HepG2 (cell line): Measurements from ENCODE around the gene MRPL34. TPM values are rescaled to one million over a fixed set of nuclear protein-coding genes. Genes with fewer than 3 reads are reported as not detected.

Experiments
- ATAC-seq: fragments of 200-7000 bp; cut with Tn5 transposase; 3 replicates; pipeline ENCODE4 v1.9.1; 2020; ENCODE audit warnings: mild to moderate bottlenecking, moderate library complexity
- BruUV-seq: library from RNA; stranded (reverse); fragments of 400-500 nt; replicated peaks from 2 replicates; lab custom pipeline; 2021; lab: Mats Ljungman, UMichigan
- CTCF ChIA-PET: fragments of 300-600 bp; formaldehyde crosslinking; extraction: SDS; loops from one replicate; lab custom pipeline; 2021; ENCODE audit warnings: low total read pairs, inconsistent platforms, low intra/inter-chr PET ratio; lab: Yijun Ruan, JAX
- POLR2A ChIA-PET: fragments of 350-600 bp; sonication (Branson Sonifier 250); formaldehyde crosslinking; loops from one replicate; lab custom pipeline; 2020; ENCODE audit warnings: antibody characterized with exemption, inconsistent platforms; lab: Yijun Ruan, JAX
- DNase-seq: peaks from one replicate; pipeline ENCODE4 v3.0.0-alpha.2; 2015; ENCODE audit warnings: low spot score
- FAIRE-seq: peaks from 3 replicates; lab custom pipeline; 2011; peaks lifted over from hg19 to GRCh38; lab: Jason Lieb, UNC
- H2AFZ ChIP-seq: one replicate; pipeline ENCODE4 v1.6.1; 2011; ENCODE audit warnings: low read length, inconsistent platforms
- H3K27ac ChIP-seq: fragments of 300-600 bp; 3 replicates; pipeline ENCODE4 v1.8.0; 2011; ENCODE audit warnings: mixed run types, mild to moderate bottlenecking, mixed read lengths, low read length, inconsistent platforms; ENCODE audit not compliant: insufficient read depth; ENCODE audit errors: extremely low read length
- H3K27me3 ChIP-seq, 2 experiments: fragments of 200-600 bp in 1 of 2; 2 replicates in 1 of 2; 3 replicates in 1 of 2; pipeline versions ENCODE4 v1.6.0 to v1.8.0; 2011; ENCODE audit warnings: low read length in 2 of 2, mild to moderate bottlenecking in 2 of 2, moderate library complexity in 2 of 2, inconsistent platforms in 1 of 2; ENCODE audit not compliant: insufficient read depth in 2 of 2, control insufficient read depth in 1 of 2
- H3K36me3 ChIP-seq, 2 experiments: fragments of 200-600 bp in 1 of 2; replicated peaks in 1 of 2; 2 replicates in 1 of 2; 3 replicates in 1 of 2; pipeline versions ENCODE4 v1.5.1 to v1.8.0; 2011; ENCODE audit warnings: low read length in 2 of 2, inconsistent platforms in 1 of 2; ENCODE audit not compliant: insufficient read depth in 2 of 2, control insufficient read depth in 1 of 2
- H3K4me1 ChIP-seq: 2 replicates; pipeline ENCODE4 v1.5.1; 2012; ENCODE audit warnings: low read length, inconsistent platforms; ENCODE audit not compliant: insufficient read depth
- H3K4me2 ChIP-seq: 2 replicates; pipeline ENCODE4 v1.6.0; 2011; ENCODE audit warnings: low read depth, low read length, inconsistent platforms
- H3K4me3 ChIP-seq, 3 experiments: fragments of 200-600 bp in 1 of 3; sonication (generic), shearing (Covaris generic) in 1 of 3; replicated peaks in 1 of 3; 2 replicates each; pipeline ENCODE4 v1.5.1; 2011 to 2016; ENCODE audit warnings: low read length in 3 of 3, inconsistent platforms in 2 of 3, low read depth in 2 of 3, mild to moderate bottlenecking in 2 of 3, control low read depth in 1 of 3, mixed read lengths in 1 of 3; ENCODE audit not compliant: insufficient read depth in 1 of 3
- H3K79me2 ChIP-seq: one replicate; pipeline ENCODE4 v1.6.1; 2011; ENCODE audit warnings: low read length, inconsistent platforms; ENCODE audit not compliant: insufficient read depth
- H3K9ac ChIP-seq: 2 replicates; pipeline ENCODE4 v1.6.0; 2011; ENCODE audit warnings: mild to moderate bottlenecking, low read depth, low read length, inconsistent platforms; ENCODE audit not compliant: insufficient read depth
- H3K9me3 ChIP-seq: 2 replicates; pipeline ENCODE4 v1.5.1; 2012; ENCODE audit warnings: mild to moderate bottlenecking, low read length
- H4K20me1 ChIP-seq: 2 replicates; pipeline ENCODE4 v1.6.0; 2011; ENCODE audit warnings: inconsistent platforms, mild to moderate bottlenecking, low read length, moderate library complexity; ENCODE audit not compliant: insufficient read depth
- ATF1 ChIP-seq: IDR thresholded peaks from 2 replicates; pipeline ENCODE4 v1.6.1; 2016; ENCODE audit warnings: mild to moderate bottlenecking, control low read depth
- CREB1 ChIP-seq, 2 experiments: fragments of 450-650 bp in 1 of 2; IDR thresholded peaks; 2 replicates each; pipeline ENCODE4 v1.6.1; 2016 to 2017; ENCODE audit warnings: control low read depth in 1 of 2, mild to moderate bottlenecking in 1 of 2, missing compliant biosample characterization in 1 of 2, missing genetic modification characterization in 1 of 2
- CREM ChIP-seq, 2 experiments: sonication (generic) in 1 of 2; formaldehyde crosslinking in 1 of 2; IDR thresholded peaks; 2 replicates each; pipeline versions ENCODE4 v1.4.0 to v1.6.1; 2016 to 2020; ENCODE audit warnings: antibody characterized with exemption in 1 of 2, mild to moderate bottlenecking in 1 of 2, missing genetic modification reagents in 1 of 2
- ERF ChIP-seq: IDR thresholded peaks from 2 replicates; pipeline ENCODE4 v1.6.1; 2018; ENCODE audit warnings: missing biosample characterization, missing genetic modification reagents
- FOXO4 ChIP-seq: sonication (generic); formaldehyde crosslinking; conservative IDR thresholded peaks from 2 replicates; pipeline ENCODE4 v1.8.1; 2023; ENCODE audit warnings: missing genetic modification reagents
- GATA4 ChIP-seq: sonication (generic); IDR thresholded peaks from 2 replicates; pipeline ENCODE4 v1.6.1; 2016; ENCODE audit warnings: antibody characterized with exemption, low read depth, borderline replicate concordance
- HNF1A ChIP-seq, 2 experiments: sonication (generic) in 1 of 2; formaldehyde crosslinking in 1 of 2; IDR thresholded peaks; 2 replicates each; pipeline versions ENCODE4 v1.4.0 to v1.6.1; 2016 to 2020; ENCODE audit warnings: borderline replicate concordance in 1 of 2, low read depth in 1 of 2, mild to moderate bottlenecking in 1 of 2, missing genetic modification reagents in 1 of 2
- HOXA3 ChIP-seq: sonication (generic); formaldehyde crosslinking; IDR thresholded peaks from 2 replicates; pipeline ENCODE4 v1.5.0; 2020; ENCODE audit warnings: missing genetic modification reagents
- NBN ChIP-seq: fragments of 450-650 bp; conservative IDR thresholded peaks from 2 replicates; pipeline ENCODE4 v1.6.1; 2017
- NFYB ChIP-seq: sonication (generic); formaldehyde crosslinking; IDR thresholded peaks from 2 replicates; pipeline ENCODE4 v1.4.0; 2020; ENCODE audit warnings: missing genetic modification reagents
- TP53 ChIP-seq: sonication (generic); formaldehyde crosslinking; conservative IDR thresholded peaks from 2 replicates; pipeline ENCODE4 v1.4.0; 2020; ENCODE audit warnings: missing genetic modification reagents
- ZFP91 ChIP-seq: sonication (generic); formaldehyde crosslinking; IDR thresholded peaks from 2 replicates; pipeline ENCODE4 v1.9.0; 2022; ENCODE audit warnings: missing genetic modification reagents, mild to moderate bottlenecking, borderline replicate concordance
- ZFX ChIP-seq: sonication (generic); formaldehyde crosslinking; IDR thresholded peaks from 2 replicates; pipeline ENCODE4 v1.4.0; 2020; ENCODE audit warnings: mild to moderate bottlenecking, low read depth, missing genetic modification reagents, moderate library complexity
- ZNF253 ChIP-seq: sonication (generic); formaldehyde crosslinking; IDR thresholded peaks from 2 replicates; pipeline ENCODE4 v1.8.0; 2022; ENCODE audit warnings: mild to moderate bottlenecking, missing genetic modification reagents, borderline replicate concordance
- ZNF672 ChIP-seq: sonication (generic); formaldehyde crosslinking; IDR thresholded peaks from 2 replicates; pipeline ENCODE4 v1.8.1; 2022; ENCODE audit warnings: missing genetic modification reagents
- ZSCAN22 ChIP-seq: sonication (generic); formaldehyde crosslinking; IDR thresholded peaks from 2 replicates; pipeline ENCODE4 v1.4.0; 2020; ENCODE audit warnings: mild to moderate bottlenecking, missing genetic modification reagents
- WGBS: methylation state at CpG from one replicate; pipeline ENCODE4 v1.1.6; 2017; ENCODE audit warnings: low lambda C conversion rate; 5-methylcytosine and 5-hydroxymethylcytosine counted together
- in situ Hi-C: cut with HindIII; loops from 2 replicates; pipeline ENCODE4 v1.10.0; 2017; ENCODE audit warnings: low pct_unique_long_range_greater_than_20kb; ENCODE audit not compliant: extremely low pct_ligation_motif_present
- intact Hi-C: fragments of 100-400 bp; cut with micrococcal nuclease; formaldehyde crosslinking; loops from one replicate; pipeline ENCODE4 v1.10.0; 2022; ENCODE audit not compliant: unreplicated experiment
- polyA plus RNA-seq, 8 experiments: library from polyadenylated mRNA; depleted of rRNA in 3 of 8; stranded (reverse) in 7 of 8; unstranded in 1 of 8; fragments of >200 nt; fragmentation: Illumina TruSeq in 4 of 8; extraction: Trizol in 4 of 8; gene quantifications; 2 replicates each; pipeline versions ENCODE4 v1.2.1 to v1.2.3, GENCODE V29; 2011 to 2016; ENCODE audit warnings: low read depth in 4 of 8, missing spikeins in 1 of 8, mixed read lengths in 1 of 8; ENCODE audit not compliant: insufficient read depth in 1 of 8
- total RNA-seq, 5 experiments: library from RNA; depleted of rRNA; stranded (reverse); fragments of >200 nt; fragmentation: Illumina TruSeq; extraction: Trizol; gene quantifications; 2 replicates each; pipeline ENCODE4 v1.2.3, GENCODE V29; 2016; ENCODE audit warnings: low read depth in 1 of 5

Gene MRPL34
- total and polyA plus RNA-seq, 2 of the 13 experiments (the other 11 are each of a cell fraction or from before 2014, with no cell fraction given), result 74.0 to 77.3 TPM

- CTCF ChIA-PET, result no interaction called here
- Histone ChIP-seq H3K9me3 (no peaks in the 10 kb centered on the region), H2AFZ (no peak overlapping the region), H3K4me1 (peaks cover 19% of the 10 kb centered on the region; the same call in 1 of the 2 replicates), H3K4me3 (no peak overlapping the region), H3K9ac (no peak overlapping the region), H3K27me3 (peaks cover 1 to 28% of the 10 kb centered on the region in 2 experiments; a peak in 3 of 5 replicates), H3K79me2 (no peaks in the 10 kb centered on the region), H3K27ac (no peak overlapping the region), H3K36me3 (no peaks in the 10 kb centered on the region), H3K4me2 (no peak overlapping the region), H4K20me1 (no peaks in the 10 kb centered on the region)
- 56% methylated on average over 41 of the region's 45 CpGs for WGBS
- FAIRE-seq (no peak), DNase-seq (no peak), ATAC-seq (no peak)
- POLR2A ChIA-PET, result no interaction called here
- intact Hi-C loops, result no loop called here
- in situ Hi-C loops, result no loop called here
- BruUV-seq, result no TSS peak
- no peak for TF ChIP-seq ZFX (CRISPR knock-in tag)
- no peak for TF ChIP-seq NBN
- TF ChIP-seq FOXO4 (CRISPR knock-in tag), result no peak
- TF ChIP-seq ATF1 (CRISPR knock-in tag), result peak; percentile 75
- no peak for TF ChIP-seq ZSCAN22 (CRISPR knock-in tag)
- no peak for TF ChIP-seq NFYB (CRISPR knock-in tag)
- TF ChIP-seq TP53 (CRISPR knock-in tag), result no peak
- peak; percentile 99 for TF ChIP-seq CREB1 (IDR thresholded peaks at IDR 0.05)
- 0 out of 2 replicates have a peak, but pooled peaks have one; percentile 24 for TF ChIP-seq CREB1 (CRISPR knock-in tag; IDR thresholded peaks at IDR 0.05)
- no peak for TF ChIP-seq ZNF253 (CRISPR knock-in tag)
- TF ChIP-seq HOXA3, result peak; percentile 97
- TF ChIP-seq ERF, result no peak
- no peak for TF ChIP-seq ZFP91 (CRISPR knock-in tag)
- TF ChIP-seq GATA4, result no peak
- no peak for TF ChIP-seq ZNF672 (CRISPR knock-in tag)
- TF ChIP-seq HNF1A (IDR thresholded peaks at IDR 0.05; ENCODE audit: low read depth), result no peak
- no peak for TF ChIP-seq HNF1A (CRISPR knock-in tag; IDR thresholded peaks at IDR 0.05; ENCODE audit: borderline replicate concordance)
- peak; percentile 64; the same call in 1 of the 2 replicates for TF ChIP-seq CREM (IDR thresholded peaks at IDR 0.05)
- TF ChIP-seq CREM (CRISPR knock-in tag; IDR thresholded peaks at IDR 0.05), result 0 out of 2 replicates have a peak, but pooled peaks have one; percentile 16
Measured at GRCh38 chr19:17351815-17352435, 46.3 kb downstream of the MRPL34 start.
